Dermis blood vessel endothelial cell (primary cell): ENCODE measurements around the gene NR6A1. TPM values are rescaled to one million over a fixed set of nuclear protein-coding genes. Genes with fewer than 3 reads are reported as not detected.
"Not testable (repeated sequence)": the region's sequence is repeated elsewhere in the genome, so short reads cannot be mapped to it uniquely, and the experiment has no call there.

Experiments used
- DNase-seq: peaks from one replicate; pipeline ENCODE4 v3.0.0; 2010
- total RNA-seq: library from RNA; depleted of rRNA; stranded (reverse); fragments of >200 nt; gene quantifications from 2 replicates; pipeline ENCODE4 v1.2.3, GENCODE V29; 2014

Gene NR6A1
- total RNA-seq, 1 donor from 2014 or later: 2.9 TPM

DNA sequence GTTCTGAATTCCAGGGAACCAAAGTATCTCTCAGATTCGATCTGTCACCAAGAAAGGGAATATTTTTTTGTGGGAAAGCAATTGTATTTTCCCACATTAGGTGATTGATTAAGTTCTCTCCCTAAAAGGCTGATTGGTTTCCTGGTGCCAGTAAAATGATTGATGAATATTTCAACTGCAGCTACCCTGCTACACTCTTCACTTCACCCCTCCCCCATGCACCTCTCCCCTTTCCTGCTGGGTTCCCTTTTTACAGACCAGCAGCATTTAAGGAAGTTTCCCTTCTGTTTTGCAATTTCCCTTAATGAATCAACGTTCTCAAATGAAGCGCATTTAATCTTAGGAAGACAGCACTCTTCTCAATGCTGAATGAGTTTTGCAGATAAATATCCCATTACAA, 13.1 kb downstream of the NR6A1 start:
- no peak for DNase-seq

DNA sequence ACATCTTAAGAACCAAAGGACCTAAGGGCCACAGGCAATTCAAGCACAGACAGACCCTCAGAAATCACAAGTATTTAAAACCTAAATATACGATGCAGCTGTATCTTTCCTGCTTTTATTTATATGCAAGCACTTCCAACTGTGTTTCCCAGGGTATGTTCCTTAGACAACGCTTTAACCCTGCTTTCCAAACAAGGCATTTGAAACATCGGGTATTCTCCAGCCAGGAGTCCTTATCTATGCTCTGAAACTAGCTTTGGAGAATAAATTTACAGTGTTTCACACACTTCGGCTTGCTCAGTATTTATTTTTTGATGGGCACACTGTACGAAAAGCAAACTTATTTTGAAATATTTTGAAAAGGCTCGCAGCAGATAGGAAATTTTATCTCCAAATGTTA, 13.5 kb downstream of the NR6A1 start:
- no peak for DNase-seq

DNA sequence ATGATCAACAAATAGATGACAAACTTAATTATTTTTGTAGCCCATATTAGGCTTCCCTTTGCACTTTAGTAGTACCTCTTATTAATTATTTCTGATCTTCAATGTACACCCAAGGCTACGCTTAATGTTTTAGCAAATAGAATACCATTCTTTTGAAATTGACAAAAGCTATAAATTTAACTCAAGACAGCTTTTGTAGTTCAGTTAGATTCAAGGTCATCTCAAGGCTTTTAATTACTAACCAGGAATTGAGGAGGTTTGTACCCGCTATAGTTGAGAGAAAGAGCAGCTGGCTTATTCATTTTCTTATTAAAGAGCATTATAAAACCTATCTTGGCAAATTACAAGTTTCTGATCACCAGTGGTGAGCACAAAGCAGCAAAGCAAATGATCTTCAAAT, 15.1 kb downstream of the NR6A1 start:
- no peak for DNase-seq

DNA sequence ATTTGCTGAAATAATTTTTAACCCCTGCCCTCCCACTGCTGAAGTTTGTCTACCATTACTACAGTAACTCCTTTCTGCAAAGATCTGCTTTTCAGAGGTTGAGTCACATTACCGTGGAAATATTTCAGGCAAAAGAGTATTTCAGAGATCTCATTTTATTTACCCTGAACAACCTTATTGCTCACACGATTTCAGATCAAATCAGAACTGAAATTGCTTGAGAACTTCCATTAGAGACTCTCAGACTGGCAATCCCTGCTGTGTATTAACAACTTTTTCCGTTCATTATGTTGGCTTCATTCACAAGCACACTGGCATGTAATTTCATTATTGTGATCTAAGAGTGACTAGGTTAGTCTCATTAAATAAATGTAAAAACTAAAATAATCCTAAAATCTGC, 16.1 kb downstream of the NR6A1 start:
- no peak for DNase-seq

DNA sequence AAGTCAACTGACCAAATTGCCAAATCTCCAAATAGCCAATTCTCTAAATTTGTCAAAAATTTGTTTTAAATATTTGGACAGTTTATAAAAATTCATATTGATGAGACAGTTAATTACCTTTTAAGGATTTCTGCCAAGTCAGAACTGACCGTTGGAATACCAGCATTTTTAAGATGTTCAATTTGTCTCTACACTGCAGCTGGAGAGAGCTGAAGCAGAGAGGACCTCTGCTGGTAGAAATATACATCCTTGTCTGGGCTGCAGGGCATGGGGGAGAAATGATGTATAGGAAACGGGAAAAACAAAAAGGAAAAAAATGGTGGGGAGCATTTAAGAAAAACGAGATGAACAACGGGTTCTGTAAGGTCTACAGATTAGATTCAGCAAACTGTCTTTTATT, 16.8 kb downstream of the NR6A1 start:
- peak; percentile 36 for DNase-seq

DNA sequence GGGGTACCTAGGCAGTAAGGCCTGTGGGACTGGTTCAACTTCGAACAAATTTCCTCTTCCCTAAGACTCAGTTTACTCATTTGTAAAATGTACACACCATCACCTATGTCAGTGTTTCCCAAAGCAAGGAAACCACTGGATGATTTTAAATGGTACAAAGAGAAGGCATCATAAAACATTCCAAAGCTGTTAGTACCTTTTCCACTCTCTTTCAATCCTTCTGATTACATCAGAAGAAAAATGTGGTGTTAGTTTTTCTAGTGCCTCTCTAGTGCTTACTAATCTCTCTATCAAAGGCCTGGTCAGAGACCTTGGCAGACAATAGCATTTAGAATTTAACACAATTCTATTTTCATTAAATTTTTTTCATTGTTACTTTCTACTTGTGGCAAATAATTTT, 18.1 kb downstream of the NR6A1 start:
- DNase-seq: no peak

DNA sequence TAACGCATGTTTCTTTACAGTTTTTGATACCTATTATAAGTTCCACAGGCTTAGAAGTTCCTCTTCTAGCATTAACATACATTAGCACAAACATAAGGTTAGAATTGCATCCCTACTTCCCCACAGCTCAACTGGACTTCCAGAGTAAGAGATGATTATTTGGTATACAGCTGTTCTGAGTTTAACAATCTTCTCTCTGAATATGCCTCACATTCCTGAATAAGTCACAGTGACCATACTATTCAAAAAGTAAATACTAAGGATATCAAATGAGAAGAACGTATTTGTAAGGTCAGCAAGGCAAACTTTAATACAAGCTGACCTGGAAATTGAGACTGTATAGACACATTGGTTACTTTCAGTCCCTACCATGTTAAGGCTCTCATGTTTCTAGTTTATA, 21.3 kb downstream of the NR6A1 start:
- DNase-seq: no peak

DNA sequence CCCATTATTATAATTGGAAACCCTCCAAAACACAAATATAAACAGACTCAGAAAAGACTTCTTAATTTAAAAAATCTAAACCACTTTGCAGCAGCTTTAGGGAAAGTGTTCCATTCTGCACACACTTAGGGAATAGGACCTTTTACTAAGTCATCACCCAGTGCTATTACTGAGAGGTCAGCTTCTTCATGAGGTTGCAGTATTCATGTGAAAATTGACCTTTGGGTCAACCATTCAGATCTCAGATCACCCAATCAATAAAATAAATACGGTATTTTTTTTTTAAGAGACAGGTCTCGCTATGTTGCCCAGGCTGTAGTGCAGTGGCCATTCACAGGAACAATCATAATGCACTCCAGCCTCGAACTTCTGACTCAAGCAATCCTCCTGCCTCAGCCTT, 21.8 kb downstream of the NR6A1 start:
- no peak for DNase-seq

DNA sequence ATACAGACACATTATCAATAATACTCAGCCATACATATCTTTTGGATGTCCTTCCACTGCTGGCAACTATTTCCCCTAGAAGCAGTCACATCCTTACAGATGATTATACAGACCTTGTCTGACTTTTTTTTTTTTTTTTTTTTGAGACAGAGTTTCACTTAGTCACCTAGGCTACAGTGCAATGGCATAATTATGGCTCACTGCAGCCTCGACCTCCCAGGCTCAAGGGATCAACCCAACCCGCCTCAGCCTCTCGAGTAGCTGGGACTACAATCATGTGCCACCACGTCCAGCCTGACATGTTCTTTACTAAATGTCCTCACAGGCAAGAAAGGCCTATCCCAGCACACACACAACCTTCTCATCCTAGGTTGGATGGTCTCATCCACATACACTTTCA, 24.0 kb downstream of the NR6A1 start:
- no peak for DNase-seq

DNA sequence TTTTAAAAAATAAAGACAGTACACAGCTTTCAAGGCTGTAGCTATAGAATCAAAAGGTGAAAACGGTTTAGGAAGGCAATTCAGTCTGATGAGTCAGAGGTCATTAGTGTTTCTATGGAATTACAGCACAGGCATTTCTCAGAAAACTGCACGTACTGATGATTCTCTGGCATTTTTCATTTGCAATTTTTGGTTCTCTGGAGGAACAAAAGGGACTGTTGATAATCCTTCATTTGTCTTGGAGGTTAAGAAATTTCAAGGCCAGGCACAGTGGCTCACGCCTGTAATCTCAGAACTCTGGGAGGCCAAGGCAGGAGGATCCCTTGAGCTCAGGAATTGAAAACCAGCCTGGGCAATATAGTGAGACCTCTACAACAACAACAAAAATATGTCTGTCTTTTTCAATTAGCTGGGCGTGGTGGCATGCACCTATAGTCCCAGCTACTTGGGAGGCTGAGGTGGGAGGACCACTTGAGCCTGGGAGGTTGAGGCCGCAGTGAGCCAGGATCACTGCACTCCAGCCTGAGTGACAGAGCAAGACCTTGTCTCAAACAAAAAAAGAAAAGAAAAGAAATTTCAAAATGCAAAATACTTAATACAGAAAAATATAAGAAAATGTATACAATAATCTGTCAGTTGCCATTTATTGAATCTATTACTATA, 27.3 kb downstream of the NR6A1 start:
- DNase-seq: no peak

DNA sequence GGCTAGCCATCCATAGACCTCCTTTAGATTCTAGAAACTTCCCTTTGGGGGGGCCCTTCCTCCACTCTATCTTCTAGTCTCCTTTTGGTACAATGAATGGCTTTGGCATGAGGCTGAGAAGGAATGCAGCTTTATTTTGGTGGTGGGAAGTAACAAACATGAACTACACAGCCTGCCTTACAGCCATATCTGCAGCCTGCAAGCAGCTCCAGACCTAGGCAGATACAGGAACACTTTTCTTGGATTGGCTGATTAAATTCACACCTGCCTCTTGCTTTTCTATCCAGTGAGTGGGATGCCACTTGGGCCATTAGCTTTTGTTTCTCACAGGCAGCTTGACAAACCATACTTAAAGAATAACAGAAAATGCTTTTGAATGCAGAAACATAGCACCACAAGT, 28.2 kb downstream of the NR6A1 start:
- DNase-seq: no peak

DNA sequence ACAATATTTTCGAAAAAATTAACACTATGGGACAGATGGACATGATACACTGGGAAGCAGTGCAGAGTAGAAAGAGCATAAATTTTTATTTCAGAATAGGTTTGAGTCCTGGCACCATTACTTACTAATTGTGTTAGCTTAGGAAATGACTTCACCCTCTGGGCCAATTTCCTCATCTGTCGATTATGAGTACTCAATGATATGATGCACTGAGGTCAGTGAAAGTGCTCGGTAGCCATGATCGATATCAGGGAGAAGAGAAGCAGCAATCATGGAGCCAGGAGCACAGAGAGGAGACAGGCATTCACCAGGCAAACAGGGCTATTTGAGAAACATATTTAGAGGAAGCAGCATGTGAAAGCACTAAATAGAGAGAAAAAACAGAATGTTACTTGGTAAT, 29.4 kb downstream of the NR6A1 start:
- peak; percentile 38 for DNase-seq

DNA sequence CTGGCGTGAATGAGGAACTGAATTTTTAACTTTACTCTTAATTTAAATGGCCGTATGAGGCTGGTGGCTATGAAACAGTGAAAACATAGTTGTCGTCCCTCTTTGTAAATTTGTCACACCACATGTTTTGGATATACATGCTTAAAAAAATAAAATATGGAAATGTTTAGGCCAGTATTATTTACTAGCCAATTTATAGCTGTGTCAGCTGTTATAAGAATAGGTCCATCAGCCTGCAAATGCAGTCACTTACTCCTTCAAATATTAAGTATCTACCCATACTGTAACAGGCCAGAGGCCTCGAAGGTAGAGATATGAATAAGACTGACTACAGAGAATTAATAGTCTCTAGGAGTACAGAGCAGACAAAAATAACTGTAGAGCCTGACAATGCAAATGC, 30.0 kb downstream of the NR6A1 start:
- no peak for DNase-seq

DNA sequence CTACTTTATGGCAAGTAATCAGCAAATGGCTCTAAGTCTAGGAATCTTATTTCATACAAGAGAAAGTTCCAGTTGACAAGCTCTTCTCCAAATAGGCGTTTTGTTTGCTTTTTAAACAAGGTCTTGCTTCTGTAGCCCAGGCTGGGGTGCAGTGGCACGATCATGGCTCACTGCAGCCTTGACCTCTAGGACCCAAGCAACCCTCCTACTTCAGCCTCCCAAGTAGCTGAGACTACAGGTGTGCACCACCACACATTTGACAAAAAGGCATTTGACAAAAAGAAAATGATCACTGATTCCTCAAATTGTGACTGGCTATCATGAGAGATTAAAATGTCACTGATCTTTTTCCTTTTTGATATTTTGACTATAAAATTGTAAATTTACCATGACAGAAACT, 31.8 kb downstream of the NR6A1 start:
- no peak for DNase-seq

DNA sequence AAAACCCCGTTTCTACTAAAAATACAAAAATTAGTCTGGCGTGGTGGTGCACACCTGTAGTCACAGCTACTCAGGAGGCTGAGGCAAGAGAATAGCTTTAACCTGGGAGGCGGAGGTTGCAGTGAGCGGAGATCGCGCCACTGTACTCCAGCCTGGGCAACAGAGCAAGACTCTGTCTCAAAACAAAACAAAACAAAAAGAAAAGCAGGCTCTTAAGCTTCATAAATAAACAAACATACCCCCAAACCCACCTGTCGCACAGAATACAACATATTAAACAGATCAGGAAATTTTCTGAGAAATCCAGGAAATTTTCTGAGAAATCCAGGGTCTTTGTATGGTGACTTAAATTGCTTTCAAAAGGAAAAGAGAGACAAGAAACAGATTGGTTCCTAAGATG, 33.0 kb downstream of the NR6A1 start:
- DNase-seq: not testable (repeated sequence)

DNA sequence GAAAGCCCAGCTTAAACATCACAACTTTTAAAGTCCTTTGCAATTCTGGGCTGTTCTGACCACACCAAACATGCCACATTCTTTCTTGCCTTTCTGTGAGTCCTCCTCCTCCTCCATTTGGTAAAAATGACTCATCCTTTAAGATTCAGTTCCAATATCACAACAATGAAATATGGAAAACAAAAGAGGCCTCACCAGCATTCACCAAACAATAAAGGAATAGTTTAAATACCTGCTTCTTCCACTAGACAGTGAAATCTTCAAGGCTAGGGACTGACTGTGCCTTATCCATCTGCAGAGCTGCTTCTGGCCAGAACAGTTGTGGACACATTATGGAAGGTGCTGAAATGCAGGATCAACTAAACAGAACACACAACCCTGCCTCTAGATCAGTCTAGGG, 36.0 kb downstream of the NR6A1 start:
- DNase-seq: peak; percentile 50

DNA sequence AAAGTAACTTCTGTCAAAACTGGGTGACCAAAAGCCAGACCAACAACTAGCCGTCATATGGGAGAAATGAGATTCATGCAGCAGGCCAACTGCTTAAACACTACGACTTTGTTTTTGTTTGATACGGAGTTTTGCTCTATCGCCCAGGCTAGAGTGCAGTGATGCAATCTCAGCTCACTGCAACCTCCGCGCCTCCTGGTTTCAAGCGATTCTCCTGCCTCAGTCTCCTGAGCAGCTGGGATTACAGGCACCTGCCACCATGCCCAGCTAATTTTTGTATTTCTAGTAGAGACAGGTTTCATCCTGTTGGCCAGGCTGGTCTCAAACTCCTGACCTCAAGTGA, 36.4 kb downstream of the NR6A1 start:
- DNase-seq: not testable (repeated sequence)

DNA sequence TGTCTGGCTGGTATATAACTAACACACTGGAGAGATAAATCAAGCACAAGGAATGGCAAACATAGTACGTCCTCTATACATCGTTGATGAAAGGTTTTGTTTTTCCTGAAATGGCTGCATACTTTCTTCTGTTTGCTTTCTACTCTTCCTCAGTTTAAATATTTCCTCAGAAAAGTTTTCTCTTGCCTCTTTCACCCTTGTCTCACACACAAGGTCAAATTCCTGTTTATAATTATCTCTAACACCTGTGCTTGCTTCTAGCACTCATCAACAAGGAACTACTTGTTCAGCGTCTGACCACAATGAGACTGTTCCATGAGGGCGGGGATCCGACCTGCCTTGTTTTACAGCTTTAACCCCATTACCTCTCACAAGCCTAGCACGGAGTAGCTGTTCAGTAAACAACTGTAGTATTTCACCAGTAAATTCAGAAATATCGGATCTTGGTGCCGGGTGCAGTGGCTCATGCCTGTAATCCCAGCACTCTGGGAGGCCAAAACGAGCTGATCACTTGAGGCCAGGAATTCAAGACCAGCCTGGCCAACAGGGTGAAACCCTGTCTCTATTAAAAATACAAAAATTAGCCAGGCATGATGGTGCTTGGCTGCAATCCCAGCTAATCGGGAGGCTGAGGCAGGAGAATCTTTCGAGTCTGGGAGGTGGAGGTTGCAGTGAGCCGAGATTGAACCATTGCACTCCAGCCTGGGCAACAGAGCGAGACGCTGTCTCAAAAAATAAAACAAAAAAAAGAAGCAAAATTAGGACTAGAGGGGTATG, 37.0 kb downstream of the NR6A1 start:
- DNase-seq: no peak

DNA sequence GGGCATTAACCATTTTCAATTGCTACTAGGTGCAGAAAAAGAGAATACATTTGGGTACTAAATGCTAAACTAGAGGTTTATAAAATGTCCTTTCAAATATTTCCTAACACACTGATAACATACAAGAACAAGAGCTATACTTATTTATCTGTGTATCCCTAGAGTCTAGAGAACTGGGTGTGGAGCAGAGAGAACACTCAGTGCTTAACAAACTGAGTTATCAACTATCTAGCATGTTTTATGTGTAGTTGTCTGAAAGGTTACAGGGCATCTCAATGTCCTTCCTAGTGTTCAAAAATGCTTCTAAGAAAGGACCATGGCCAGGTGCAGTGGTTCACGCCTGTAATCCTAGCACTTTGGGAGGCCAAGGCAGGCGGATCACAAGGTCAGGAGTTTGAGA, 40.3 kb downstream of the NR6A1 start:
- DNase-seq: no peak

DNA sequence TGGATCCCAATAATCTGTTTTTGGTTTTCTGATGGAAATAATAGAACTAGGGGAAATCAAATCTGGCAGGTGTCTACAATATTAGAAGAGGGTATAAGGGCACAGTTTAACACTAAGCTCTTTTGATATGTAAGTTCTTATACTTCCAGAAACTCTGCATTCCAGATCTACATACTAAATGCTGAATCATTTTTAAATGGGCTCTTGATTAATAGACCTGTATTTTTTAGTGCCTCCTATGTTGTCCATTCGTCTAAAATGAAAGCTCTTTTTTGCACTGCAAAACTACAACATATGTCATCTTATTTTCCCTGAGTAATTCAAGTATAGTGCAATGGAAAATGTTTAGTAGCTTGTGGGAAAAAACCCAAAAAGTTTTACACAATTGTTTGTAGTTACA, 44.2 kb downstream of the NR6A1 start:
- DNase-seq: no peak

DNA sequence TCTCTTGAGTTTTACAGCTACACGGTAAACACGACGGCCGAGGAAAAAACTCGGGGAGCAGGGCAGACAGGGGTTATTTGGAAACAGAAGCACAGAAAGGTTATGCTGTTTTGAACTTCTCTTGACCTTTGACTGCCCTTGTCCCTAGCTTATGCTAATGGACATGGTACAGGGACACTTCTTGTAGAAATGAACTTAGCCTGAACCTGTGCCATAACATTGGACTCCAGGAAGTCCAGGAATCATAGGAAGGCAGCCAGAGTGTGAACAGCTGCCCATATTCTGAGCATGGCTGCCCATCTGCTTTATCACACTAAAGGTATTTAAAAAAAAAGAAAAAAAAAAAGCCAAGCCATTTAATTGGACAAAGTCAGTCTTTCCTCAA, 46.1 kb downstream of the NR6A1 start:
- no peak for DNase-seq

DNA sequence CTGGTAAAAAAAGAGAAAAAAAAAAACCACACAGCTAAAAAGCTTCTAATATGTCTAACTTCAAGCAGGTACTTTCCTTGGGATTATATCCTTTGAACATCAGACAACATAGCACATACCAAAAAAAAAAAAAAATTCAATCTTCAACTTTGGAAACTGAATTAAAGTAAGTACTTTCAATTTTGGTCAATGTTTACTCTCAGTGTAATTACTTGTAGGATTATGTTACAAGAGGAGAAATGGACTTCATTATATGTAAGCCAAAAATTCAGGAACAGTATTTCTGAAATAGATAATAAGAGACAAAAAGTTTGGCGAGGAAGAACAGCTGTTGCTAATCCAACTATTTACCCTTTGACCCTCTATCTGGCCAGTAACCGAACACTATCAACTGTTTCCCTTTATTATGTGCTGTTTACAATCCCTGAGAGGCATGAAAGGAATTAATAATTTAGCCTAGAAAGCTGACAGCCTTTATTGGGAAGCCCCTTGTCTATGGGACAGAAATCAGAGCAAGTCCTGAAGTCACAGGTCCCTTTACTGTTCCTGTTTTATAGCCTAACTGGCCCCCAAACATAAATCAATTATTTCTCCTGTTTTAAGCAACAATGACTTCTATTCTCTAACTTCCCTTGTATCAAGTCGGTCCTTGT, 46.6 kb downstream of the NR6A1 start:
- no peak for DNase-seq

DNA sequence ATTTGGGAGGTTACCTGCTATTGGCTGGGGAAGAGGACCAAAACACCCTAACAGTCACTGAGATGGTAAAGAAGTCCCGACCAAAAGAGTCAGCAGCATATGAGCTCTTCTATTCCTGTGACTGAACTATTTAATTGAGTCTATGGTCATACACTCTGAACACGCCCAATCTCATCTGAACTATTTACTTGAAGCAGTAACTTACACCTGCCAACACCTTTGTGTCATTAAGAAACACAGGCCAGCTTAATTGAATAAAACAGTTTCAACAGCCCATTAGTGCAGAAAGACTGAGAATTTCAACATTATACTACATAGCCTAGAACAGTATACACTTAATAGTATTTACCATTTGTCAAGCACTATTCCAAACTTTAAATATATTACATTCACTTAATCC, 47.8 kb downstream of the NR6A1 start:
- DNase-seq: no peak
